ENCODE measurements around the gene NRXN3.
A peak's percentile ranks its signal among the peaks of the same experiment; 100 is the strongest.

NRXN3 gene

GRCh38 chr14:78242086-78242485 is 71.9 kb downstream of the NRXN3 start:
- DNase-seq (ENCODE audit: low read depth in 2 of 2): peak in 1 of 2 experiments; percentile 15

GRCh38 chr14:78243187-78243586 is 73.0 kb downstream of the NRXN3 start:
- DNase-seq (ENCODE audit: low read depth in 2 of 2): no peak

GRCh38 chr14:78245238-78245637 is 75.1 kb downstream of the NRXN3 start:
- DNase-seq (ENCODE audit: low read depth in 2 of 2): no peak

GRCh38 chr14:78248501-78249090 is 78.4 kb downstream of the NRXN3 start:
- peak; percentile 42 to 57 for DNase-seq (ENCODE audit: low read depth in 2 of 2)

- DNase-seq (ENCODE audit: low read depth in 2 of 2): no peak
Measured at GRCh38 chr14:78251308-78251707, 81.1 kb downstream of the NRXN3 start.

- peak; percentile 63 to 71 for DNase-seq (ENCODE audit: low read depth in 2 of 2)
Measured at GRCh38 chr14:78253986-78254385, 83.8 kb downstream of the NRXN3 start.

- DNase-seq (ENCODE audit: low read depth in 2 of 2): peak in 1 of 2 experiments; percentile 24
Measured at GRCh38 chr14:78254911-78255461, 84.8 kb downstream of the NRXN3 start.

GRCh38 chr14:78259831-78260230 is 89.7 kb downstream of the NRXN3 start:
- peak in 1 of 2 experiments; percentile 12 for DNase-seq (ENCODE audit: low read depth in 2 of 2)

- DNase-seq (ENCODE audit: low read depth in 2 of 2): no peak
Measured at GRCh38 chr14:78278464-78279250, 108.5 kb downstream of the NRXN3 start.

GRCh38 chr14:78282437-78282836 is 112.3 kb downstream of the NRXN3 start:
- no peak for DNase-seq (ENCODE audit: low read depth in 2 of 2)

GRCh38 chr14:78286210-78286609 is 116.0 kb downstream of the NRXN3 start:
- no peak for DNase-seq (ENCODE audit: low read depth in 2 of 2)

- no peak for DNase-seq (ENCODE audit: low read depth in 2 of 2)
Measured at GRCh38 chr14:78292003-78292402, 121.8 kb downstream of the NRXN3 start.

- no peak for DNase-seq (ENCODE audit: low read depth in 2 of 2)
Measured at GRCh38 chr14:78297858-78298257, 127.7 kb downstream of the NRXN3 start.

- DNase-seq (ENCODE audit: low read depth in 2 of 2): no peak
Measured at GRCh38 chr14:78298298-78298697, 128.1 kb downstream of the NRXN3 start.

- no peak for DNase-seq (ENCODE audit: low read depth in 2 of 2)
Measured at GRCh38 chr14:78302841-78303240, 132.7 kb downstream of the NRXN3 start.

- DNase-seq (ENCODE audit: low read depth in 2 of 2): no peak
Measured at GRCh38 chr14:78307671-78308070, 137.5 kb downstream of the NRXN3 start.

GRCh38 chr14:78308079-78308478 is 137.9 kb downstream of the NRXN3 start:
- no peak for DNase-seq (ENCODE audit: low read depth in 2 of 2)

- no peak for DNase-seq (ENCODE audit: low read depth in 2 of 2)
Measured at GRCh38 chr14:78310272-78310671, 140.1 kb downstream of the NRXN3 start.

- no peak for DNase-seq (ENCODE audit: low read depth in 2 of 2)
Measured at GRCh38 chr14:78313499-78313898, 143.3 kb downstream of the NRXN3 start.

- no peak for DNase-seq (ENCODE audit: low read depth in 2 of 2)
Measured at GRCh38 chr14:78314484-78314883, 144.3 kb downstream of the NRXN3 start.

- DNase-seq (ENCODE audit: low read depth in 2 of 2): no peak
Measured at GRCh38 chr14:78316052-78316451, 145.9 kb downstream of the NRXN3 start.

- DNase-seq (ENCODE audit: low read depth in 2 of 2): no peak
Measured at GRCh38 chr14:78316786-78317185, 146.6 kb downstream of the NRXN3 start.

- no peak for DNase-seq (ENCODE audit: low read depth in 2 of 2)
Measured at GRCh38 chr14:78319406-78319805, 149.2 kb downstream of the NRXN3 start.
